Activated T-cell treated with anti-CD3 and anti-CD28 coated beads, Interleukin-2, amount 50 U/mL, for 72 hours (primary cell): Measurements from ENCODE around the gene GNAO1. TPM values are rescaled to one million over a fixed set of nuclear protein-coding genes. Genes with fewer than 3 reads are reported as not detected.

ENCODE experiments used
- total RNA-seq, 2 donors: library from RNA; stranded (reverse); gene quantifications; one replicate each; pipeline ENCODE4 v1.2.3, GENCODE V29; 2022

Gene GNAO1
- total RNA-seq, 2 donors from 2014 or later = 12.2 to 21.0 TPM

Other genes with a start within 250 kb of the GNAO1 start
- gene AMFR, start 234.1 kb downstream of the GNAO1 start, total RNA-seq = 10 to 100 TPM; 70.1 to 75.0 TPM